GM18517 (cell line): ENCODE data around the gene C22orf23.
"Not testable (repeated sequence)": the region's sequence is repeated elsewhere in the genome, so short reads cannot be mapped to it uniquely, and the experiment has no call there.

Experiments
- ATAC-seq: cut with Tn5 transposase; IDR thresholded peaks from one replicate; pipeline ENCODE4 v1.9.1; 2021; ENCODE audit warnings: mild to moderate bottlenecking, moderate library complexity; ENCODE audit not compliant: unreplicated experiment

The C22orf23 gene

DNA sequence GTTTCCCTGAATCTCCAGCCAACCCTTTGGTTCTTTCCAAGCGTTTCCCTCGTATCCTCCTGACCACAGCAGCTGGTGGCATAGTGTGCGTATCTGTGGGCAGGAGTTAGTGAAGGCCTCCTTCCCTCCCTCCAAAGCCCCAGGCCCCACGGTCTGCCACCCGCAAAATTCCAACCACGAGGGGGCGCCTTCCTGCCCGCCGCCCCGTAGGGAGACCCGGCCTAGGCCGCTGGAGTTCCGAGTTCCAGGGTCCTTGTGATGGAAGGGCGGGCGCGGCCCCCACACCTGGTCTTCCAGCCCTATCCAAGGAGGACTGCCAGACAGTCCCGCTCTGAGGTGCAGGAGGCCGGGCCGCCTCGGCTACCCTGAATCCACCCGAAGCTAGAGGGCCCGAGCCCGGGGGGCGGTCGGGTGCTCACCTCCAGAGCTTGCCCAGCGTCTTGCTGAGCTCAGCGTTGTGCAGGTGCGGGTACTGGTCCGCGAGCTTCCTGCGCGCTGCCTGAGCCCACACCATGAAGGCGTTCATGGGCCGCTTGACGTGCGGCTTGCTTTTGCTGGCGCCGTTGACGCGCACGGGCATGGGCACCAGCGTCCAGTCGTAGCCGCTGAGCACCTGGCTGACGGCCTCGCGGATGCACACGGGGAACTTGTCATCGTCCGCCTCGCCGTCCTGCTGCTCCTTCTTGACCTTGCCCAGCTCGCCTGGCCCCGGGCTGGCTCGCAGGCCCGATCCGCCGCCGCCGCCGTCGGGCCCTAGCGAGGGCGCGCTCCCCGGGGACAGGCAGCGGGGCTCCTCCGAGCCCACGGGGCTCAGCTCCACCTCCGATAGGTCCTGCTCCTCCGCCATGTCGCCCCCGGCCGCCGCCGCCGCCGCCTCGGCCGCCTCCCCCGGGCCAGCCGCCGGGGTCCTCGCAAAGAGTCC, 29.8 kb upstream of the C22orf23 start:
- no peak for ATAC-seq

GRCh38 chr22:37982151-37982785, 28.9 kb upstream of the C22orf23 start:
- ATAC-seq = no peak

GRCh38 chr22:37981282-37982011, 28.0 kb upstream of the C22orf23 start:
- ATAC-seq = no peak

- no peak for ATAC-seq
Measured at GRCh38 chr22:37979782-37980181, 26.4 kb upstream of the C22orf23 start.

DNA sequence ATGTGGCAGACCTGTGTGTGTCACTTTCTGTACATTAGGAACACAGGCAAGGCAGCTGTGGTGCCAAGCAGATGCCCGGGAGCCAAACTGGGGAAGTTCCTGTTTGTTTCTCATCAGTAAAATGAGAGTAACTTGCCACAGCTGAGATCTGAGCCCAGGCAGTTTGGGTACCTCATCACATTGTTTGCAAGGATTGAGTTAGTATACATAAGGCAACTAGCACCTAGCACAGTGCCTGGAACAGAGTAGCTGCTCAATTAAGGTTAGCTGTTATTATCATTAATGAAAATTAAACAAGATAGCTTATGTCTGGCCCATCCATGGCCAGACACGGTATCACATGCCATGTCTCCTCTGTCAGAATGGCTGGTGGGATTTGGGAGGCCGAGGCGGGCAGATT, 23.1 kb upstream of the C22orf23 start:
- no peak for ATAC-seq

- ATAC-seq = not testable (repeated sequence)
Measured at GRCh38 chr22:37976022-37976421, 22.6 kb upstream of the C22orf23 start.

- no peak for ATAC-seq
Measured at GRCh38 chr22:37975153-37975552, 21.8 kb upstream of the C22orf23 start.

DNA sequence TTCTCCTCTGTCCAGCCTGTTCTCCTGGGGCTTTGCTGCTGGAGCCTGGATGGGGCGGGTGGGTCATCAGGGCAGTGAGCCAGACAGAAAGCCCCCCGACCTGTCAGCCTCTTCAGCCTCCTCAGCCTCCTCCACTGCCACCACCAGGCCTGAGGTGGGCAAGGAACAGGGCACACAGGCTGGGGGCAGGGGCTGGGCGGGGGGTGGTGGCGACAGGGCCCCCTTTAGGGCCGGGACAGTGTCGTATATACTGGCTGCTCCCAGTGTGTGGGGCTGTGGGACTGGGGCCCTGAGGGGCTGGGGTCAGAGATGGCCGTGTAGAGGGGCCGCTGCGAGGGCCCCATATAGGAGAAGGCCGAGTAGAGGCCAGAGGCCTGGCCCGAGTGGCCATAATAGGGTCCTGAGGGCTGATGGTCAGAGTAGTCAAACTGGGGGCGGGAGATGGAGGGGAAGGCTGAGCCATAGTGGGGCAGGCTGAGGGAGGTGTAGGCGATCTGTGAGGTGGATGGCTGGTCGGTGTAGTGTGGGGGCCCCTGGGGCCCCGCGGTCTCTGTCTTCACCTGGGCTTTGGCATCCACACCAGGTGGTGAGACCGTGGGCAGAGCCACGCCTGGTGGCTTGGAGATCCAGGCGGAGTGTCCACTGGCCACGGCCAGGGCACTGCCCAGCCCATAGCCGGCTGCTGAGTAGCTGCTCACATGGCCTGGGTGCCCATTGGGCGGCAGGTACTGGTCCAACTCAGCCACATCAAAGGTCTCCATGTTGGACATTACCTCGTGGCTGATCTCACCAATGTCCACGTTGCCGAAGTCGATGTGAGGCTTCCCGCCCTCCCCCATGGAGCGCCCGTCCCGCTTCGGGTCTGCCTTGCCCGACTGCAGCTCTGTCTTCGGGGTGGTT, 20.1 kb upstream of the C22orf23 start:
- ATAC-seq = no peak

- ATAC-seq = no peak
Measured at GRCh38 chr22:37972527-37972926, 19.1 kb upstream of the C22orf23 start.

DNA sequence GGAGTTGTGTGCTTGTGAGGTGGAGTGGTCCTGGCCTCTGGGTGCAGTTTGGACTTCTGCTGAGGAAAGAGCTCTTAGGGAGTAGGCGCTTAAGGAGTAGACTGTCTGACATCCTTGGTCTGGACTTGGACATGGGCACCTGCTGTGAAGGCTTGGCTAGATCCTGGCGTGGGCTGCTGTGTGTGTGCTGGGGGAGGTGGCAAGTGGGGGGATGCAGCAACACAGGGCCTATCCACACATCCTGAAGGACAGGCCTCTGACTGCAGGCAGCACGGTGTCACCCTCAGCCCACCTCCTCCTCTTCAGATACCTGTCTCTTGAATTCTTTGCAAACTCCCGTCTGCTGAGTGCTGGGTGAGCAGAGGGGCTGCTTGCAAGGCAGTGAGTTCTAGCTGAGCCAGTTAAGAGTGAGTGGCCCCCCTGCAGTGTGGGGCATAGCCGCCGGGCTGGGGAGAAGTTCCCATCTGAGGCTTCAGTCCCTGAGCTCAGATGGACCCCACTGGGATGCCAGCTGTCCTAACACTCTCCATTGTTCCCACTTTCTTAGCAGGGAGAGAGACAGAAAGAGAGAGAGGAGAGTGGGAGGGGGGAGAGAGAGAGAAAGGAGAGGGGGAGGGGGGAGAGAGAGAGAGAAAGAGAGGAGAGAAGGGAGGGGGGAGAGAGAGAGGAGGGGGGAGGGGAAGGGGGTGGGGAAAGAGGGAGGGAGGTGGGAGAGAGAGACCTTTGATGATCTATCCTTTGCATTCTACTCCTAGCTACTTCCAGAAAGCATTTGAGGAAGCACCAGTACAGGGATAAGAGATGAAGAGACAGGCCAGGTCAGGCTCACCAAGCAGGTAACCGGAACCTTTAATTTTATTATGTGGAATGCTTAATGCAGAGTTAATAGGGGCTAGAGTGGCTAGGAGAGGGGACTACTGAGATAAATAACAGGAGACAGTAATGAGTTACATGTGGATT, 18.4 kb upstream of the C22orf23 start:
- ATAC-seq = no peak

DNA sequence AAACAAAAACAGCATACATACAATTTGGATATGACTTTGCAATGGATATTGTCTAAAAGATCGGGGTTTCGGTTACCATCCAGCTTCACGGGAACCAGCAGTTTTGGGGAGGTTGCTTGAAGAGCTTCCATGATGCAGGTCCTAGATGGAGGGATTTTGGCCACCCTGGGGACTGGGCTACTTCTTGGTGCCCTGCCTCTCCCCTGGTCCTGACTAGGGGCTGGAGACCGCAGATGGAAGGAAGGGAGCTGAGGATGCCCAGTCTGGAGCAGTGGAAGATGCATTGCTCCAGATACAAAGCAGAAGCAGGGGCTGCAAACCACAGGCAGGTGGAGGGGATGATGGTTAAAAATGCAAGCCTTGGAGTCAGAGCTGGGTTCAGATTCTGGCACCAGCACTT, 17.5 kb upstream of the C22orf23 start:
- ATAC-seq = no peak

DNA sequence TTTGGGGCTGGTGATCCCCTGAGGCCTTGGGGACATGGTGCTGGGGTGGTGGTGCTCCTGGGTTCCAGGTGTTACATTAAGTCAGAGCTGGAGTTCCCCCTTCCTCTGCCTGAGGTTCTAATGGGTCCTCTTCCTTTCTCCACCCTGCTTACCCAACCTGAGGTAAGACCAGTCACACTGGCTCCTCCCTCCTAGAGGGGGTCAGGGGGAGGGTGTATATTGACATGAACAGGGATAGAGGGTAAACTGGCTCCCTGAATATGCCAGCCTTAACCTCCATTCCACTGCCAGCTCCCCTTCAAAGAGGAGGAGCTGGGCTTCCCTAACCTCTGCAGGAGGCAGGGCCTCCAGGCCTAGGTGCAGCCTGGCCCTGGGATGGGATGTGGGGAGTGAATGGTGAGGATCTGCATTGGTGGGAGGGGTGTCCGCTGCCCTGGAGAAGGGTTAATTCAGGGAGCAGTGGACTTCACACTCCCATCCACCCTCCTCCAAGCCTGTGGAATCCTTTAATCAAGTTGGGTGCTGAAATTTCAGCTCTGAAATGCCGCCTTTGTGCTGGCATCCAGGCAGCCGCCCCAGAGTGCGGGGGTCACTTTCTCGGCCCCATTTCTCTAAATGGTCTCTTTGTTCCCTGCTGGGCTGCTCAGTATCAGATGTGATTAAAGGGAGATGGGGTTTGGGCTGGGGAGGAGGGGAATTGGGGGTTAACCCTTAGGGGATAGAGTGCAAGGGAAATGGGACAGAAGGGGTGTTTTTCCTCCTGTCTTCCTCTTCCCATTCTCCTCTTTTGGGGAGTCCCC, 15.3 kb upstream of the C22orf23 start:
- no peak for ATAC-seq

- no peak for ATAC-seq
Measured at GRCh38 chr22:37967637-37968451, 14.4 kb upstream of the C22orf23 start.

- ATAC-seq = no peak
Measured at GRCh38 chr22:37967147-37967546, 13.7 kb upstream of the C22orf23 start.

DNA sequence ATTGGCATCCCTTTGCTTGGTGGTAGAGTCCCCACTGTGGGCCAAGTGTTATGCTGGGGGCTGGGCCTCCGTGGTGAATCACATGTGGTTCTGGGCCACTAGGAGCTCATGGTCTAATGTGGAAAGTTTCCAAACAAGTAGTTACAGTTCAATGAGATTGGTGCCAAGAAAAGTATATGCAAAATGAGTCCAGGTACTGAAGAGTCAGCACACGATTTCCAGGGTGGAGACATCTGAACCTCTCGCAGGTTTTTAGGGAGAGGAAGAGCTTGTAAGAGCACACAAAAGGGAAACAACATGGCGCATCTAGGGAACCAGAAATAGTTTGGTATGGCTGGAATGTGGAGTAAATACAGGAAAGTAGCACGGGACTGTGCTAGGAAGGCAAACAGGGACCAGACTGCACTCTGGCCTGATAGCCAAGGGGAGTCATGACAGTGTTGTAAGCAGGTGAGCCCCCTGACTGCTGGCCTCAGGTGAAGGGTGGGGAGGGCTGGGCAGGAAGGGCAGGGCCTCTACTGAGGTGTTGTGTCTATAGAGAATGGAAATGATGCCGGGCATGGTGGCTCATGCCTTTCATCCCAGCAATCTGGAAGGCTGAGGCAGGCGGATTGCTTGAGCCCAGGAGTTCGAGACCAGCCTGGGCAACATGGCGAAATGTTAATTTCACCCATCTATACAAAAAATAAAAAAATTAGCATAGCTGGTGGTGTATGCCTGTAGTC, 12.7 kb upstream of the C22orf23 start:
- ATAC-seq = no peak

GRCh38 chr22:37961062-37961461, 7.7 kb upstream of the C22orf23 start:
- no peak for ATAC-seq

DNA sequence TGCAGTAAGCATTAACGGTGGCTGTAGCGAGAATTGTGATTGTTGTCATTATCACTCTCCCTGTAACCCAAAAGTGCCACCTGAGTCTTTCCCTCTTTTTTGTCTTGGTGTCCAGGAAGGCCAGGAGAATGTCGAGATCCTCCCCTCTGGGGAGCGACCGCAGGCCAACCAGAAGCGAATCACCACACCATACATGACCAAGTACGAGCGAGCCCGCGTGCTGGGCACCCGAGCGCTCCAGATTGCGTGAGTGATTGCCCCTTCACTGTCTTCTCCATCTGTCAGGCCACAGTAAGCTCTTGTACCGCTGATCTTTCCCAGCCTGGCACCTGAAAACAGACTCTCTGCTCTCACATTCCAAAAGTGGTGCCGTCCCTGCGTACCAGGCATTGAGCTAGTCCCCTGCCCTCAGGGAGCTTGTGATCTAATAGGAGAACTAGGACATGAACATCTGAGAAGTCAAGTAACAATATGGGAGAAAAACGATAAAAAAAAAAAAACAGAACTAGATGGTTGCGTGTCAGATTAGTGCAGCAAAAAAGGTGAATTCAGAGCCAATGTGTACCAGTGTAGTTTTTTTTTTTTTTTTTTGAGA, 5.9 kb upstream of the C22orf23 start:
- ATAC-seq = no peak
